DND-41 (cell line): ENCODE data around the gene GGT7.

ENCODE experiments used
- CTCF ChIP-seq: IDR thresholded peaks from 2 replicates; pipeline ENCODE4 v1.5.1; 2012; ENCODE audit warnings: borderline replicate concordance, low read length, moderate library complexity, mild to moderate bottlenecking; ENCODE audit not compliant: poor library complexity, severe bottlenecking; ENCODE audit errors: extremely low read depth
- EZH2 ChIP-seq: IDR thresholded peaks from 3 replicates; pipeline ENCODE4 v1.6.1; 2012; ENCODE audit warnings: borderline replicate concordance, low read depth, mild to moderate bottlenecking, moderate library complexity, low read length, inconsistent platforms; ENCODE audit not compliant: severe bottlenecking

GRCh38 chr20:34862724-34863123, 9.9 kb downstream of the GGT7 start:
- TF ChIP-seq CTCF: no peak
- TF ChIP-seq EZH2: no peak
